IMR-90 (cell line): ENCODE measurements around the gene ELFN2. TPM values are rescaled to one million over a fixed set of nuclear protein-coding genes. Genes with fewer than 3 reads are reported as not detected.

Experiments
- ATAC-seq: fragments of 200-7000 bp; cut with Tn5 transposase; 2 replicates; pipeline ENCODE4 v1.9.1; 2020; ENCODE audit warnings: low read depth, mild to moderate bottlenecking, moderate library complexity
- BruUV-seq: library from RNA; stranded (reverse); fragments of 400-500 nt; replicated peaks from 2 replicates; lab custom pipeline; 2021; lab: Mats Ljungman, UMichigan
- CTCF ChIA-PET: fragments of 300-600 bp; formaldehyde crosslinking; extraction: SDS; loops from one replicate; lab custom pipeline; 2021; ENCODE audit warnings: antibody characterized with exemption; lab: Yijun Ruan, JAX
- POLR2A ChIA-PET: fragments of 300-600 bp; sonication (Branson Sonifier 250); formaldehyde crosslinking; loops from one replicate; lab custom pipeline; 2022; ENCODE audit warnings: antibody characterized with exemption; ENCODE audit not compliant: unreplicated experiment; lab: Charles Lee
- DNase-seq: peaks from one replicate; pipeline ENCODE4 v3.0.0; 2013
- H2AFZ ChIP-seq: replicated peaks from 2 replicates; pipeline ENCODE3; 2013; ENCODE audit warnings: low read length, mild to moderate bottlenecking; ENCODE audit not compliant: poor library complexity
- H2AK5ac ChIP-seq: 2 replicates; pipeline ENCODE4 v1.6.1; 2013; ENCODE audit warnings: low read depth, low read length, inconsistent platforms
- H2AK9ac ChIP-seq: replicated peaks from 2 replicates; pipeline ENCODE3; 2013; ENCODE audit warnings: mild to moderate bottlenecking, low read depth, low read length, moderate library complexity; ENCODE audit not compliant: poor library complexity
- H2BK120ac ChIP-seq: 2 replicates; pipeline ENCODE4 v1.6.1; 2013; ENCODE audit warnings: low read depth, low read length, inconsistent platforms
- H2BK15ac ChIP-seq: 3 replicates; pipeline ENCODE4 v1.6.1; 2013; ENCODE audit warnings: low read depth, low read length, inconsistent platforms
- H2BK20ac ChIP-seq: 2 replicates; pipeline ENCODE4 v1.6.1; 2013; ENCODE audit warnings: low read depth, mild to moderate bottlenecking, inconsistent platforms, low read length, moderate library complexity
- H2BK5ac ChIP-seq: 2 replicates; pipeline ENCODE4 v1.6.1; 2013; ENCODE audit warnings: mild to moderate bottlenecking, low read depth, low read length, inconsistent platforms; ENCODE audit not compliant: poor library complexity, severe bottlenecking
- H3K14ac ChIP-seq: replicated peaks from 2 replicates; pipeline ENCODE4 v1.6.1; 2013; ENCODE audit warnings: low read depth, low read length, inconsistent platforms
- H3K18ac ChIP-seq: 2 replicates; pipeline ENCODE4 v1.6.1; 2013; ENCODE audit warnings: low read depth, low read length, control low read depth
- H3K23ac ChIP-seq: 2 replicates; pipeline ENCODE4 v1.6.1; 2013; ENCODE audit warnings: low read depth, low read length, inconsistent platforms
- H3K27ac ChIP-seq: 2 replicates; pipeline ENCODE4 v1.5.1; 2013; ENCODE audit warnings: mild to moderate bottlenecking, control low read depth, low read length; ENCODE audit not compliant: insufficient read depth
- H3K27me3 ChIP-seq: 2 replicates; pipeline ENCODE4 v1.6.1; 2013; ENCODE audit warnings: low read length; ENCODE audit not compliant: control insufficient read depth, insufficient read depth
- H3K36me3 ChIP-seq: 2 replicates; pipeline ENCODE4 v1.6.1; 2013; ENCODE audit warnings: low read length, mixed read lengths; ENCODE audit not compliant: control insufficient read depth, insufficient read depth
- H3K4ac ChIP-seq: 2 replicates; pipeline ENCODE4 v1.6.1; 2013; ENCODE audit warnings: low read depth, low read length, inconsistent platforms
- H3K4me1 ChIP-seq: 2 replicates; pipeline ENCODE4 v1.6.1; 2013; ENCODE audit warnings: low read length, mixed read lengths; ENCODE audit not compliant: control insufficient read depth, insufficient read depth
- H3K4me2 ChIP-seq: 2 replicates; pipeline ENCODE4 v1.6.1; 2013; ENCODE audit warnings: low read depth, mild to moderate bottlenecking, control low read depth, low read length, moderate library complexity
- H3K4me3 ChIP-seq: 2 replicates; pipeline ENCODE4 v1.5.1; 2013; ENCODE audit warnings: low read depth, mild to moderate bottlenecking, control low read depth, low read length, moderate library complexity; ENCODE audit not compliant: insufficient read depth
- H3K56ac ChIP-seq: 2 replicates; pipeline ENCODE4 v1.6.1; 2013; ENCODE audit warnings: low read length, inconsistent platforms; ENCODE audit not compliant: insufficient read depth; ENCODE audit errors: extremely low read depth
- H3K79me1 ChIP-seq, 2 experiments: 2 replicates each; pipeline ENCODE4 v1.6.1; 2013; ENCODE audit warnings: low read length in 2 of 2, inconsistent platforms in 1 of 2, low read depth in 1 of 2
- H3K9ac ChIP-seq: 2 replicates; pipeline ENCODE4 v1.6.1; 2013; ENCODE audit warnings: low read depth, low read length, control low read depth
- H3K9me1 ChIP-seq: 2 replicates; pipeline ENCODE4 v1.6.1; 2013; ENCODE audit warnings: low read length, inconsistent platforms; ENCODE audit not compliant: insufficient read depth
- H3K9me3 ChIP-seq: 2 replicates; pipeline ENCODE4 v1.6.1; 2013; ENCODE audit warnings: low read length; ENCODE audit not compliant: control insufficient read depth, insufficient read depth
- H4K20me1 ChIP-seq: 2 replicates; pipeline ENCODE4 v1.6.1; 2013; ENCODE audit warnings: low read length, inconsistent platforms; ENCODE audit not compliant: insufficient read depth
- H4K5ac ChIP-seq: 2 replicates; pipeline ENCODE4 v1.6.1; 2013; ENCODE audit warnings: mild to moderate bottlenecking, low read depth, low read length, control low read depth
- H4K8ac ChIP-seq, 2 experiments: 2 replicates each; pipeline ENCODE4 v1.6.1; 2013; ENCODE audit warnings: low read depth in 2 of 2, low read length in 2 of 2, control low read depth in 1 of 2, inconsistent platforms in 1 of 2
- H4K91ac ChIP-seq: 2 replicates; pipeline ENCODE4 v1.6.1; 2013; ENCODE audit warnings: low read depth, low read length, inconsistent platforms; ENCODE audit not compliant: insufficient read depth
- BHLHE40 ChIP-seq: fragments of 150-350 bp; IDR thresholded peaks from 2 replicates; pipeline ENCODE4 v1.6.1; 2016; ENCODE audit warnings: mild to moderate bottlenecking, low read depth, low read length
- CEBPB ChIP-seq: IDR thresholded peaks from 2 replicates; pipeline ENCODE4 v1.6.1; 2012; ENCODE audit warnings: low read depth, low read length, improper control_type of control experiment
- CHD1 ChIP-seq: IDR thresholded peaks from 2 replicates; pipeline ENCODE4 v1.6.1; 2012; ENCODE audit warnings: low read depth, low read length, improper control_type of control experiment
- ELK1 ChIP-seq: fragments of 150-350 bp; IDR thresholded peaks from 2 replicates; pipeline ENCODE4 v1.6.1; 2016; ENCODE audit warnings: low read depth, mild to moderate bottlenecking, low read length, moderate library complexity, borderline replicate concordance
- FOS ChIP-seq: fragments of 150-350 bp; IDR thresholded peaks from 2 replicates; pipeline ENCODE4 v1.6.1; 2016; ENCODE audit warnings: low read depth, low read length
- MXI1 ChIP-seq: IDR thresholded peaks from 2 replicates; pipeline ENCODE4 v1.6.1; 2012; ENCODE audit warnings: low read depth, mild to moderate bottlenecking, low read length, moderate library complexity, borderline replicate concordance
- POLR2A ChIP-seq: IDR thresholded peaks from 2 replicates; pipeline ENCODE4 v1.6.1; 2012; ENCODE audit warnings: mild to moderate bottlenecking, low read depth, low read length
- RFX5 ChIP-seq: IDR thresholded peaks from 2 replicates; pipeline ENCODE4 v1.8.0; 2012; ENCODE audit warnings: low read depth, mild to moderate bottlenecking, low read length, moderate library complexity
- SMC3 ChIP-seq: fragments of 150-350 bp; IDR thresholded peaks from 2 replicates; pipeline ENCODE4 v1.6.1; 2016; ENCODE audit warnings: low read depth, mild to moderate bottlenecking, antibody characterized with exemption, low read length, moderate library complexity
- USF2 ChIP-seq: fragments of 150-350 bp; IDR thresholded peaks from 2 replicates; pipeline ENCODE4 v1.6.1; 2017; ENCODE audit warnings: mild to moderate bottlenecking, antibody characterized with exemption, low read length, low read depth
- WGBS, 2 experiments: methylation state at CpG; one replicate each; pipeline versions ENCODE4 v1.1.5 to v1.1.7; 2013; ENCODE audit warnings: missing lambda C conversion rate in 2 of 2; ENCODE audit not compliant: insufficient read length in 1 of 2; ENCODE audit errors: extremely low coverage in 2 of 2; 5-methylcytosine and 5-hydroxymethylcytosine counted together
- dilution Hi-C: fragments of 300-500 bp; cut with HindIII; formaldehyde crosslinking; loops from one replicate; pipeline ENCODE4 v1.14.3; 2018; ENCODE audit warnings: low sequenced_read_pairs; ENCODE audit not compliant: unreplicated experiment
- in situ Hi-C: fragments of 300-500 bp; cut with MboI; formaldehyde crosslinking; loops from 3 replicates; pipeline ENCODE4 v1.14.3; 2019; ENCODE audit warnings: low sequenced_read_pairs, inconsistent platforms, mixed read lengths
- intact Hi-C: fragments of 100-400 bp; cut with micrococcal nuclease; formaldehyde crosslinking; loops from 2 replicates; pipeline ENCODE4 v1.10.0; 2022
- polyA plus RNA-seq, 3 experiments: library from polyadenylated mRNA; depleted of rRNA; stranded (reverse); fragments of >200 nt; gene quantifications; 2 replicates each; pipeline ENCODE4 v1.2.3, GENCODE V29; 2012; ENCODE audit warnings: low replicate concordance in 1 of 3
- total RNA-seq: library from RNA; depleted of rRNA; stranded (reverse); fragments of >200 nt; gene quantifications from 2 replicates; pipeline ENCODE4 v1.2.3, GENCODE V29; 2012
- TF ChIP-seq, protein P1 (sequence below): conservative IDR thresholded peaks from 2 replicates; pipeline ENCODE4 v1.5.1; 2012; ENCODE audit warnings: mild to moderate bottlenecking, low read depth, low read length, improper control_type of control experiment

The ELFN2 gene
- total and polyA plus RNA-seq, 2 of the 4 experiments (the other 2 are of a cell fraction) = 0.72 to 5.0 TPM

DNA sequence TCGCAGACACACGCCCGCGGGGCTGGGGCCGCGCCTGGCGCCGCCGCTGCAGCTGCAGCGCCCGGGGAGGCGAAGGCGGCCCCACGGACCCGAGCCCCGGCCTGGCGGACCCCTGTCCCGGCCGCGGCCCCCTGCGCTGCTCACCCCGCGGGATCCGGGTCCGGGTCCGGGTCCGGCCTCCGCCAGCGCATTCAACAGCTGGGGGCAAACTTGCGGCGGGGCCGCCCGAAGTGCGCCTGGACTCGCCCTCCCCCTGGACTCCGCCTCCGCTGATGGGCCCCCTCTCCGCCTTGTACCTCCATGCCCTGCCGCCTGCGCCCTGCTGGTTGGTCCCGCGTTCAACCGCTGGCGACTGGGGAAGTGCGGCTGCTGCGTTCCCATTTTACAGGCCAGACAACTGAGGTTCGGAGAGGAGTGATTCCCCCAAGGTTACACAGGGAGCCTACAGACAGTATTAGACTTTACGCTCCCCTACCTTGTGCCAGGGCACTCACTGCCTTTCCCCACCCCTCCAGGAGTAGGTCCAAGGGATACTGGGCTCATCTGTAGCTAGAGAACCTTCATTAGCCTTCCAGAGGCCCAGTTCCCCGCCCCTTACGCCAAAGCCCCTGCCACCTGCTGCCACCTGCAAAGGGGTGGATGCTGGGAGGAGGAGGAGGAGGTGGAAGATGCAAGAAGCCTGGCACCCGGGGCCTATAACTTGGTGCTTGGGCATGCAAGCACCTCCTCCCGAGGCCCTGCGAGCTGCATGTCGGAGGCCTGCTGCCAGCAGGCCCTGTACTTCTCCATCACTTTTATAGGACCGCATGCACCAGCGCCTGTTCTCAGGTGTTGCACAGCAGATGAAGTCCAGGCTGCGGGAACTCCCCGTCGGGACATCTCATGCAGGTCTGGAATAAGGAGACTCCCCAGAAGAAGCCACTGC lies 694 bp upstream of the ELFN2 start:
- Histone ChIP-seq H2BK120ac (peak overlapping the region; percentile 41; the same call in 1 of the 2 replicates), H3K9me3 (peaks cover 5% of the 10 kb centered on the region), H3K56ac (no peak overlapping the region), H2BK20ac (0 out of 2 replicates have a peak overlapping the region, but pooled peaks have one; percentile 98), H3K18ac (no peak overlapping the region), H4K5ac (no peak overlapping the region), H3K14ac (no peak overlapping the region), H3K4me2 (peak overlapping the region; percentile 62), H3K27ac (peak overlapping the region; percentile 22; the same call in 1 of the 2 replicates), H3K4me3 (peak overlapping the region; percentile 88), H4K91ac (no peak overlapping the region), H2AK5ac (peak overlapping the region; percentile 84), H3K4me1 (peaks cover 18% of the 10 kb centered on the region), H2AK9ac (peak overlapping the region; percentile 77), H3K79me1 (peaks cover 3 to 20% of the 10 kb centered on the region in 2 experiments; a peak in 1 of 4 replicates), H3K9me1 (peaks cover 22% of the 10 kb centered on the region), H3K27me3 (no peaks in the 10 kb centered on the region), H2AFZ (peak overlapping the region; percentile 91), H3K4ac (peak overlapping the region; percentile 71), H2BK15ac (no peak overlapping the region), H4K8ac (peak overlapping the region in 1 of 2 experiments; percentile 24; a peak in 2 of 4 replicates), H3K23ac (peak overlapping the region; percentile 71; the same call in 1 of the 2 replicates), H3K36me3 (no peaks in the 10 kb centered on the region), H4K20me1 (peaks cover 9% of the 10 kb centered on the region; the same call in 1 of the 2 replicates), H2BK5ac (peak overlapping the region; percentile 4), H3K9ac (no peak overlapping the region)
- TF ChIP-seq ELK1 (no peak), POLR2A (no peak), SMC3 (no peak), CHD1 (no peak), BHLHE40 (no peak), RFX5 (no peak), USF2 (no peak), MXI1 (no peak), CEBPB (no peak), FOS (no peak)
- TF ChIP-seq, protein P1, sequence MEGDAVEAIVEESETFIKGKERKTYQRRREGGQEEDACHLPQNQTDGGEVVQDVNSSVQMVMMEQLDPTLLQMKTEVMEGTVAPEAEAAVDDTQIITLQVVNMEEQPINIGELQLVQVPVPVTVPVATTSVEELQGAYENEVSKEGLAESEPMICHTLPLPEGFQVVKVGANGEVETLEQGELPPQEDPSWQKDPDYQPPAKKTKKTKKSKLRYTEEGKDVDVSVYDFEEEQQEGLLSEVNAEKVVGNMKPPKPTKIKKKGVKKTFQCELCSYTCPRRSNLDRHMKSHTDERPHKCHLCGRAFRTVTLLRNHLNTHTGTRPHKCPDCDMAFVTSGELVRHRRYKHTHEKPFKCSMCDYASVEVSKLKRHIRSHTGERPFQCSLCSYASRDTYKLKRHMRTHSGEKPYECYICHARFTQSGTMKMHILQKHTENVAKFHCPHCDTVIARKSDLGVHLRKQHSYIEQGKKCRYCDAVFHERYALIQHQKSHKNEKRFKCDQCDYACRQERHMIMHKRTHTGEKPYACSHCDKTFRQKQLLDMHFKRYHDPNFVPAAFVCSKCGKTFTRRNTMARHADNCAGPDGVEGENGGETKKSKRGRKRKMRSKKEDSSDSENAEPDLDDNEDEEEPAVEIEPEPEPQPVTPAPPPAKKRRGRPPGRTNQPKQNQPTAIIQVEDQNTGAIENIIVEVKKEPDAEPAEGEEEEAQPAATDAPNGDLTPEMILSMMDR = no peak
- intact Hi-C loops (no loop called here), in situ Hi-C loops (no loop called here), dilution Hi-C loops (no loop called here)
- DNase-seq (no peak), ATAC-seq (no peak)
- 9% methylated on average over 35 of the region's 59 CpGs; no CpG with 5 or more reads in 1 of the 2 experiments for WGBS, 2 experiments
- no TSS peak for BruUV-seq
- CTCF ChIA-PET = interaction anchor here (1.4 to 1.5 kb wide), 2 partner anchors 21 to 28 kb away, joined by 3 to 4 read pairs; no protein-coding TSS in a partner anchor
- POLR2A ChIA-PET = no interaction called here
